ENCODE measurements around the gene ALG1. TPM values are rescaled to one million over a fixed set of nuclear protein-coding genes. Genes with fewer than 3 reads are reported as not detected.
A peak's percentile ranks its signal among the peaks of the same experiment; 100 is the strongest.

ALG1 gene
- total RNA-seq, 2 experiments from 2014 or later = 8.6 to 8.9 TPM

DNA sequence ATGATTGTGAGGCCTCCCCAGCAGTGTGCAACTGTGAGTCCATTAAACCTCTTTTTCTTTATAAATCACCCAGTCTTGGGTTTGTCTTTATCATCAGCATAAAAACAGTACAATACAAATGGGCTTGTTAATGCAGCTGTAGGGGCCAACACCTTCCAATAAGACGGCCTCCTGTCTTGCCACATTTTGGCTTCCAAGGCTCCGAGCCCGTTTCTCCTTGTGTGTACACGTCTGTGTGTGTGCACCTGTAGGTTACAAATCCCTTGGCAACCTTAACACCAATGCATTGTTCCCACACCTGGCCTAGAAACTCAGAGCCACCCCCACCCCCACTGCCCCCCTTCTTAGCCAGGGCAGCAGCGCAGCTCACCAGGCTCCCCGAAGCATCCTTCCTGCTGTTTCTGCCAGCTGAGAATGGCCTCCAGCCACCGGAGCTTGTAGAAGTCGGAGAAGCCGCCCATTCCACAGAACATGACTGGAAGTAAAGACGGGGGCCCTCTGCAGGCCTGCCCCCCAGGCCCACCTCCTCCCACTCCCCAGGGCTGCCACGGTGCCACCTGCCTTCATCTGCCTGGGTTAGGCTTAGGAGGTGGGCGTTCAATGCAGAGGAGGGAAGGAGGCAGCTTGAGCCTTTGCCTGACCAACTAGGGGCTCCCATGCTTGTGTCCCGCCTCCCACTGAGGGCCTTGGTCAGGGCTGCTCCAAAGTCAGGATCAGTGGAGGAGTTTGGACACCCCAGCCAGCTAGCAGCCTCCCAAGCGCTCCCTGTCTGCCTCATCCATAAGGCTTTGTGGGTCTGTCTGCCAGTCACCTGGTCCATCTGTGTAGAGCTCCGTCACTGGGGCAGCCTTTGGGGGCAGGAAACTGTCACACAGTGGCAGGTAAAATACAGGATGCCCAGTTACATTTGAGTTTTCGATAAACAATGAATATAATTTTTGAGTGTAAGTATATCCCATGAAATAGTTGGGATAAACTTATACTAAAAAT is 16.5 kb upstream of the ALG1 start:
- no peak overlapping the region for H3K27ac Mint-ChIP-seq
- H3K4me3 Mint-ChIP-seq = no peak overlapping the region
- H3K27me3 Mint-ChIP-seq (ENCODE audit: low read depth) = no peaks in the 10 kb centered on the region
- intact Hi-C loops (cut with micrococcal nuclease) = no loop called here
- CTCF ChIA-PET = interaction anchor here (1.1 to 1.2 kb wide), 2 partner anchors 31 to 38 kb away, joined by 3 to 4 read pairs; no protein-coding TSS in a partner anchor
- H3K4me1 Mint-ChIP-seq (ENCODE audit: low read depth) = peaks cover 2% of the 10 kb centered on the region
- H3K9me3 Mint-ChIP-seq = peaks cover 4% of the 10 kb centered on the region
- H3K36me3 Mint-ChIP-seq (ENCODE audit: low read depth) = no peaks in the 10 kb centered on the region
- DNase-seq = no peak

- Mint-ChIP-seq H3K36me3 (ENCODE audit: low read depth) (no peaks in the 10 kb centered on the region), H3K27me3 (ENCODE audit: low read depth) (no peaks in the 10 kb centered on the region), H3K4me1 (ENCODE audit: low read depth) (peaks cover 2% of the 10 kb centered on the region), H3K4me3 (no peak overlapping the region), H3K27ac (no peak overlapping the region), H3K9me3 (no peaks in the 10 kb centered on the region)
- intact Hi-C loops (cut with micrococcal nuclease) = loop anchor here (1.0 kb wide), 1 partner anchor 36 kb away; no protein-coding TSS in a partner anchor
- CTCF ChIA-PET = interaction anchor here (0.6 to 1.2 kb wide), 5 partner anchors 14 to 536 kb away, joined by 3 to 5 read pairs (median 4); no protein-coding TSS in a partner anchor
- DNase-seq = peak; percentile 60
These were observed 15.3 kb upstream of the ALG1 start for GRCh38 chr16:5056352-5056751.

- no peak overlapping the region for H3K27ac Mint-ChIP-seq
- DNase-seq = no peak
- no peaks in the 10 kb centered on the region for H3K27me3 Mint-ChIP-seq (ENCODE audit: low read depth)
- H3K9me3 Mint-ChIP-seq = no peaks in the 10 kb centered on the region
- CTCF ChIA-PET = interaction anchor here (0.9 to 1.4 kb wide), 4 partner anchors 11 to 26 kb away, joined by 3 to 4 read pairs (median 4); partner anchors contain the start of gene NAGPA
- H3K36me3 Mint-ChIP-seq (ENCODE audit: low read depth) = no peaks in the 10 kb centered on the region
- peaks cover 2% of the 10 kb centered on the region for H3K4me1 Mint-ChIP-seq (ENCODE audit: low read depth)
- intact Hi-C loops (cut with micrococcal nuclease) = no loop called here
- no peak overlapping the region for H3K4me3 Mint-ChIP-seq
These were observed 13.2 kb upstream of the ALG1 start for GRCh38 chr16:5058476-5058875.

GRCh38 chr16:5059386-5060072 is 12.1 kb upstream of the ALG1 start:
- H3K9me3 Mint-ChIP-seq = no peaks in the 10 kb centered on the region
- H3K27me3 Mint-ChIP-seq (ENCODE audit: low read depth) = no peaks in the 10 kb centered on the region
- CTCF ChIA-PET = no interaction called here
- no peak overlapping the region for H3K4me3 Mint-ChIP-seq
- no peaks in the 10 kb centered on the region for H3K36me3 Mint-ChIP-seq (ENCODE audit: low read depth)
- DNase-seq = no peak
- H3K4me1 Mint-ChIP-seq (ENCODE audit: low read depth) = peaks cover 2% of the 10 kb centered on the region
- intact Hi-C loops (cut with micrococcal nuclease) = no loop called here
- no peak overlapping the region for H3K27ac Mint-ChIP-seq

GRCh38 chr16:5060073-5060641 is 11.5 kb upstream of the ALG1 start:
- intact Hi-C loops (cut with micrococcal nuclease) = no loop called here
- CTCF ChIA-PET = interaction anchor here (0.6 to 0.9 kb wide), 2 partner anchors 23 to 26 kb away, joined by 3 read pairs; no protein-coding TSS in a partner anchor
- no peaks in the 10 kb centered on the region for H3K9me3 Mint-ChIP-seq

DNA sequence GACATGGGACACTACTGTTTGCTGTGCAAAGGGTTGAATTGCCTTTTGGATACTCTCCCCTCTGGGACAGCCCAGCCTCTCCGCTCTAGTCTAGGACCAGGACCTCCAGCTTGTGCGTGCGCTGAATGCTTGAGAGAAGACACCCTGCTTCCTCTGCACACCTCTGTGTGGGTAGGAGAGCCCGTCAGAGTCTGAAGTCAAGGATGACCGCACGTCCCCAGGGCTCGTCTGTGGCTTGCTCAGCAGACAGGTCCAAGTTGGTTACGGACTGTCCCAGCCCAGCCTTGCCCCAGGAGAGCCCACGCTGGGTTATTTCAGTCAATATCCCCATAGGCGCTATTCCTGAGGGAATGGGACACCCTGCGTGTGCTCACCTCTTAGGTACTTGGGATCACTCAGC is 9.6 kb upstream of the ALG1 start:
- intact Hi-C loops (cut with micrococcal nuclease) = no loop called here
- no peak overlapping the region for H3K27ac Mint-ChIP-seq
- H3K27me3 Mint-ChIP-seq (ENCODE audit: low read depth) = no peaks in the 10 kb centered on the region
- H3K4me3 Mint-ChIP-seq = no peak overlapping the region
- no peaks in the 10 kb centered on the region for H3K4me1 Mint-ChIP-seq (ENCODE audit: low read depth)
- no peaks in the 10 kb centered on the region for H3K36me3 Mint-ChIP-seq (ENCODE audit: low read depth)
- DNase-seq = no peak
- CTCF ChIA-PET = interaction anchor here (0.6 kb wide), 2 partner anchors 21 to 468 kb away, joined by 3 to 5 read pairs; no protein-coding TSS in a partner anchor
- H3K9me3 Mint-ChIP-seq = no peaks in the 10 kb centered on the region

More at GRCh38 chr16:5060073-5060641, 11.5 kb upstream of the ALG1 start:
- Mint-ChIP-seq H3K36me3 (ENCODE audit: low read depth) (no peaks in the 10 kb centered on the region), H3K27ac (no peak overlapping the region), H3K4me3 (no peak overlapping the region), H3K27me3 (ENCODE audit: low read depth) (no peaks in the 10 kb centered on the region), H3K4me1 (ENCODE audit: low read depth) (peaks cover 2% of the 10 kb centered on the region)
- no peak for DNase-seq

DNA sequence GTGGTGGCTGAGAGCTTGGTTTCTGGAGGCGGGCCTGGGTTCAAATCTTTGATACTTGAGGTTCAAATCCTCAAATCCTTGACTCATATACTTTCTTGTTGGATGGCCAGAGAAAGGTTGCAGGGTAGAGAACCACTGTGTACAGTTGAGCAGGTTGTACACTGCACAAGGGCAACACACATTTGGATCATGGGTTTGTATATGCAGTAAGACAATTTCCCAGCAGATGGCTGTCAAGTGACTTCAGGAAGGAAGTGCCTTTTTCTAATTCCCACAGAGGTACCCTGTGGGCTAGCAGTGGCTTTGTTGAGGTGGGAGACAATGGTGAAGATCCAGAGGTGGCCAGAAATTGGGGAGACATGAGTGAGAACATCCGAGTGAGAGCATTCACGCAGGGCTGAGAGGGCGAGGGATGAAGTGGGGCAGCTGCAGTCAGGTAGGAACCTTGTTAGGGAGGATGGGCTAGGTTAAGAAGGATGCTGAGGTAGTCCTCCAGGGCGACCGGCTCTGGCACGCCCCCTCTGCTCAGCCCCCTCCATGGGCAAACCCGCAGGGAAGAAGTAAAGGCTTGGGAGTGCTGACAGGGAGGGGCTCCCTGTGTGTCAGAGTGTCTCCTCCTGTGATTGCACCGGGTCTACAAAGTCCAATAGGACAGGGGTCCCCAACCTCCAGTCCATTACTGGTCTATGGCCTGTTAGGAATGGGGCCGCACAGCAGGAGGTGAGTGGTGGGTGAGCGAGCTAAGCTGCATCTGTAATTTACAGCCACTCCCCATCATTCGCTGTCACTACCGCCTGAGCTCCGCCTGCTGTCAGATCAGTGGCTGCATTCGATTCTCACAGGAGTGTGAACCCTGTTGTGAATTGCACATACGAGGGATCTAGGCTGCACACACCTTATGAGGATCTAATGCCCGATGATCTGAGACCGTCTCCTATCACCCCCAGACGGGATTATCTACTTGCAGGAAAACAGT is 8.6 kb upstream of the ALG1 start:
- CTCF ChIA-PET = interaction anchor here (0.6 kb wide), 1 partner anchor 470 kb away, joined by 5 read pairs; no protein-coding TSS in a partner anchor
- no peaks in the 10 kb centered on the region for H3K36me3 Mint-ChIP-seq (ENCODE audit: low read depth)
- H3K4me1 Mint-ChIP-seq (ENCODE audit: low read depth) = no peaks in the 10 kb centered on the region
- no peaks in the 10 kb centered on the region for H3K9me3 Mint-ChIP-seq
- DNase-seq = no peak
- H3K27me3 Mint-ChIP-seq (ENCODE audit: low read depth) = no peaks in the 10 kb centered on the region
- no peak overlapping the region for H3K27ac Mint-ChIP-seq
- intact Hi-C loops (cut with micrococcal nuclease) = no loop called here
- no peak overlapping the region for H3K4me3 Mint-ChIP-seq

DNA sequence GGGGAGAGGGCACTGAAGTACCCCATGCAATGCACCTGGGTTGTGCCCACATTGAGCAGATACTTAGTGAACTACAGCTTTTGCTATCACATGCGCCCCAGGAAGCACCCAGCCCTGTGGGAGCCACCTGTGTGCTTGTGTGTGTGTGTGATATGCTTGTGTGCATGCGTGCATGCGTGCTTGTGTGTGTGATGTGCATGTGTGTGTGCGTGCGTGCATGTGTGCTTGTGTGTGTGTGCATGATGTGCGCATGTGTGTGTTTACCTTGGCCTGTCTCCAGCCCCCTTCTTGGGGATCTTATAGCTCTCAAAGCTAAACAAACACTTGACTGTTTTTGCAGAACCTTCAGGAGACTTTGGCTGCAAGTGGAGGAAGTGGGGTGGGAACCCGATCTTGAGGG is 6.7 kb upstream of the ALG1 start:
- CTCF ChIA-PET = no interaction called here
- Mint-ChIP-seq H3K9me3 (no peaks in the 10 kb centered on the region), H3K4me3 (no peak overlapping the region), H3K27me3 (ENCODE audit: low read depth) (no peaks in the 10 kb centered on the region), H3K27ac (no peak overlapping the region), H3K36me3 (ENCODE audit: low read depth) (no peaks in the 10 kb centered on the region), H3K4me1 (ENCODE audit: low read depth) (no peaks in the 10 kb centered on the region)
- intact Hi-C loops (cut with micrococcal nuclease) = no loop called here
- DNase-seq = no peak

- intact Hi-C loops (cut with micrococcal nuclease) = no loop called here
- Mint-ChIP-seq H3K4me3 (no peak overlapping the region), H3K9me3 (no peaks in the 10 kb centered on the region), H3K27me3 (ENCODE audit: low read depth) (no peaks in the 10 kb centered on the region), H3K4me1 (ENCODE audit: low read depth) (no peaks in the 10 kb centered on the region), H3K27ac (no peak overlapping the region), H3K36me3 (ENCODE audit: low read depth) (no peaks in the 10 kb centered on the region)
- CTCF ChIA-PET = no interaction called here
- no peak for DNase-seq
These were observed 6.3 kb upstream of the ALG1 start for GRCh38 chr16:5065326-5065725.

GRCh38 chr16:5065813-5066212 is 5.8 kb upstream of the ALG1 start, which contains the start of gene C16orf89:
Gene C16orf89 (minus strand): TSS chr16:5065956. CDS start chr16:5065908, 48 bp downstream.
- Mint-ChIP-seq H3K27ac (no peak within 1 kb of the TSS), H3K9me3 (no peaks in the 10 kb centered on the region), H3K27me3 (ENCODE audit: low read depth) (no peaks in the 10 kb centered on the region), H3K36me3 (ENCODE audit: low read depth) (no peaks in the 10 kb centered on the region), H3K4me3 (no peak within 1 kb of the TSS), H3K4me1 (ENCODE audit: low read depth) (peaks cover 2% of the 10 kb centered on the region)
- CTCF ChIA-PET = no interaction called here
- intact Hi-C loops (cut with micrococcal nuclease) = no loop called here
- DNase-seq = no peak

DNA sequence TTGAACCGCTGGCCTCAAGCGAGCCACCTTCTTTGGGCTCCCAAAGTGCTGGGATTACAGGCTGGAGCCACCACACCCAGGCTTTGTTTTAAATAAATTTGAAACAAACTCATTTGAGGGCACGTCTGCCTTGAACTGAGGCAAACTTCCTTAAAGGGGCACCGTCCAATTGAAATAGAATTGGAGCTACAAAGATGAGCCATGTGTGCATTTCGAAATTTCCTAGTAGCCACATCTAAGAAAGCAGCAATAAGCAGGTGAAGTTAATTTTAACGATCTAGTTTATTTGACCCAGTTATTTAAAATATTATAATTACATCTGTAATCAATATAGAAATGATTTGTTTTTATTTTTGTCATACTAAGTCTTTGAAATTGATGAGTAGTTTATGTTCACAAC is 5.1 kb upstream of the ALG1 start:
- CTCF ChIA-PET = no interaction called here
- no peak overlapping the region for H3K27ac Mint-ChIP-seq
- H3K4me1 Mint-ChIP-seq (ENCODE audit: low read depth) = peaks cover 9% of the 10 kb centered on the region
- intact Hi-C loops (cut with micrococcal nuclease) = no loop called here
- no peak overlapping the region for H3K4me3 Mint-ChIP-seq
- H3K36me3 Mint-ChIP-seq (ENCODE audit: low read depth) = no peaks in the 10 kb centered on the region
- H3K27me3 Mint-ChIP-seq (ENCODE audit: low read depth) = no peaks in the 10 kb centered on the region
- no peaks in the 10 kb centered on the region for H3K9me3 Mint-ChIP-seq
- DNase-seq = no peak

Measured in activated naive CD4-positive, alpha-beta T cell treated with anti-CD3 and anti-CD28 coated beads for 36 hours (primary cell).